WTC11 (cell line): ENCODE measurements around the gene MACROH2A2.

Experiments
- CBFB ChIP-seq: sonication (generic); formaldehyde crosslinking; IDR thresholded peaks from 2 replicates; pipeline ENCODE4 v1.8.1; 2022; ENCODE audit warnings: mild to moderate bottlenecking, low read depth, missing genetic modification reagents
- GABPB1 ChIP-seq: sonication (generic); formaldehyde crosslinking; IDR thresholded peaks from 2 replicates; pipeline ENCODE4 v1.8.1; 2023; ENCODE audit warnings: mild to moderate bottlenecking, missing genetic modification reagents
- HMGA2 ChIP-seq: fragments of 250-450 bp; sonication (Bioruptor Pico); IDR thresholded peaks from 2 replicates; pipeline ENCODE4 v1.4.0; 2021; ENCODE audit warnings: mild to moderate bottlenecking, moderate library complexity
- TF ChIP-seq, protein P1 (sequence below): fragments of 200-600 bp; IDR thresholded peaks from 2 replicates; pipeline ENCODE4 v1.8.0; 2022; ENCODE audit warnings: antibody characterized with exemption
- TF ChIP-seq, protein P2 (sequence below): sonication (generic); formaldehyde crosslinking; IDR thresholded peaks from 2 replicates; pipeline ENCODE4 v1.8.1; 2023; ENCODE audit warnings: mild to moderate bottlenecking, missing genetic modification reagents, borderline replicate concordance
- TF ChIP-seq, protein P3 (sequence below): sonication (generic); formaldehyde crosslinking; IDR thresholded peaks from 2 replicates; pipeline ENCODE4 v1.8.1; 2023; ENCODE audit warnings: mild to moderate bottlenecking, missing genetic modification reagents, moderate library complexity
- TF ChIP-seq, protein P4 (sequence below): sonication (generic); formaldehyde crosslinking; IDR thresholded peaks from 2 replicates; pipeline ENCODE4 v1.8.0; 2022; ENCODE audit warnings: mild to moderate bottlenecking, missing genetic modification reagents

DNA sequence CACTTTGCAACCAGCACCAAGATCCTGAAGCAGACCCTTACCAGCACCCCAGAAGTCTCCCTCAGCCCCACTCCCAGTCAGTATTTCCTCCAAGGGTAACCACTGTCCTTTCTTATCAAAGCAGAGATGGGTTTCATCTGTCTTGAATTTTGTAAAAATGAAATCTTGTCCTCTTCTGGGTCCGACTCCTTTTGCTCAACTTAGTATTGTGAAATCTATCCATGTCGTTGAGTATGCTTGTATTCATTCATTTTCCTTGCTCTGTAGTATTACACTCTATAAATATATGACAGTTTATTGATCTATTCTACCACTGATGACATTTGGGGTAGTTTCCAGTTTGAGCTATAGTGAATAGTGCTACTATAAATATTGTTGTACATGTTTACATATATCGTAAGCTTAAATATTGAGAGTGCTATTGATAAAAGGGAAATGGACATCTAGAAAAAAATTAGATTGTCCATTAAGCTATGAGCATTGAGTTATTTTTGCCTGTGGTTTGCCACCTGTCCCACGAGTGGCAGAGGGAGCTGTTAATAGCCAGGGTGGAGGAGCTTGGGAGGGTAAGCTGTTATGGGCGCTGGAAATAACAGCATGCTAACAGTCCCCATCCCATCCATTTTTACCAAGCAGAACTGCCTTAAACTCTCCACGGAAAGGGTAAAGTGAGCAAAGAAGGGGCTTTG, 43.5 kb downstream of the MACROH2A2 start:
- TF ChIP-seq, protein P1, sequence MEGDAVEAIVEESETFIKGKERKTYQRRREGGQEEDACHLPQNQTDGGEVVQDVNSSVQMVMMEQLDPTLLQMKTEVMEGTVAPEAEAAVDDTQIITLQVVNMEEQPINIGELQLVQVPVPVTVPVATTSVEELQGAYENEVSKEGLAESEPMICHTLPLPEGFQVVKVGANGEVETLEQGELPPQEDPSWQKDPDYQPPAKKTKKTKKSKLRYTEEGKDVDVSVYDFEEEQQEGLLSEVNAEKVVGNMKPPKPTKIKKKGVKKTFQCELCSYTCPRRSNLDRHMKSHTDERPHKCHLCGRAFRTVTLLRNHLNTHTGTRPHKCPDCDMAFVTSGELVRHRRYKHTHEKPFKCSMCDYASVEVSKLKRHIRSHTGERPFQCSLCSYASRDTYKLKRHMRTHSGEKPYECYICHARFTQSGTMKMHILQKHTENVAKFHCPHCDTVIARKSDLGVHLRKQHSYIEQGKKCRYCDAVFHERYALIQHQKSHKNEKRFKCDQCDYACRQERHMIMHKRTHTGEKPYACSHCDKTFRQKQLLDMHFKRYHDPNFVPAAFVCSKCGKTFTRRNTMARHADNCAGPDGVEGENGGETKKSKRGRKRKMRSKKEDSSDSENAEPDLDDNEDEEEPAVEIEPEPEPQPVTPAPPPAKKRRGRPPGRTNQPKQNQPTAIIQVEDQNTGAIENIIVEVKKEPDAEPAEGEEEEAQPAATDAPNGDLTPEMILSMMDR = no peak
- TF ChIP-seq, protein P2, sequence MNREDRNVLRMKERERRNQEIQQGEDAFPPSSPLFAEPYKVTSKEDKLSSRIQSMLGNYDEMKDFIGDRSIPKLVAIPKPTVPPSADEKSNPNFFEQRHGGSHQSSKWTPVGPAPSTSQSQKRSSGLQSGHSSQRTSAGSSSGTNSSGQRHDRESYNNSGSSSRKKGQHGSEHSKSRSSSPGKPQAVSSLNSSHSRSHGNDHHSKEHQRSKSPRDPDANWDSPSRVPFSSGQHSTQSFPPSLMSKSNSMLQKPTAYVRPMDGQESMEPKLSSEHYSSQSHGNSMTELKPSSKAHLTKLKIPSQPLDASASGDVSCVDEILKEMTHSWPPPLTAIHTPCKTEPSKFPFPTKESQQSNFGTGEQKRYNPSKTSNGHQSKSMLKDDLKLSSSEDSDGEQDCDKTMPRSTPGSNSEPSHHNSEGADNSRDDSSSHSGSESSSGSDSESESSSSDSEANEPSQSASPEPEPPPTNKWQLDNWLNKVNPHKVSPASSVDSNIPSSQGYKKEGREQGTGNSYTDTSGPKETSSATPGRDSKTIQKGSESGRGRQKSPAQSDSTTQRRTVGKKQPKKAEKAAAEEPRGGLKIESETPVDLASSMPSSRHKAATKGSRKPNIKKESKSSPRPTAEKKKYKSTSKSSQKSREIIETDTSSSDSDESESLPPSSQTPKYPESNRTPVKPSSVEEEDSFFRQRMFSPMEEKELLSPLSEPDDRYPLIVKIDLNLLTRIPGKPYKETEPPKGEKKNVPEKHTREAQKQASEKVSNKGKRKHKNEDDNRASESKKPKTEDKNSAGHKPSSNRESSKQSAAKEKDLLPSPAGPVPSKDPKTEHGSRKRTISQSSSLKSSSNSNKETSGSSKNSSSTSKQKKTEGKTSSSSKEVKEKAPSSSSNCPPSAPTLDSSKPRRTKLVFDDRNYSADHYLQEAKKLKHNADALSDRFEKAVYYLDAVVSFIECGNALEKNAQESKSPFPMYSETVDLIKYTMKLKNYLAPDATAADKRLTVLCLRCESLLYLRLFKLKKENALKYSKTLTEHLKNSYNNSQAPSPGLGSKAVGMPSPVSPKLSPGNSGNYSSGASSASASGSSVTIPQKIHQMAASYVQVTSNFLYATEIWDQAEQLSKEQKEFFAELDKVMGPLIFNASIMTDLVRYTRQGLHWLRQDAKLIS = no peak
- TF ChIP-seq CBFB (CRISPR knock-in tag) (no peak), HMGA2 (no peak), GABPB1 (CRISPR knock-in tag) (no peak)
- TF ChIP-seq, protein P3, sequence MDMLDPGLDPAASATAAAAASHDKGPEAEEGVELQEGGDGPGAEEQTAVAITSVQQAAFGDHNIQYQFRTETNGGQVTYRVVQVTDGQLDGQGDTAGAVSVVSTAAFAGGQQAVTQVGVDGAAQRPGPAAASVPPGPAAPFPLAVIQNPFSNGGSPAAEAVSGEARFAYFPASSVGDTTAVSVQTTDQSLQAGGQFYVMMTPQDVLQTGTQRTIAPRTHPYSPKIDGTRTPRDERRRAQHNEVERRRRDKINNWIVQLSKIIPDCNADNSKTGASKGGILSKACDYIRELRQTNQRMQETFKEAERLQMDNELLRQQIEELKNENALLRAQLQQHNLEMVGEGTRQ (CRISPR knock-in tag) = no peak
- TF ChIP-seq, protein P4, sequence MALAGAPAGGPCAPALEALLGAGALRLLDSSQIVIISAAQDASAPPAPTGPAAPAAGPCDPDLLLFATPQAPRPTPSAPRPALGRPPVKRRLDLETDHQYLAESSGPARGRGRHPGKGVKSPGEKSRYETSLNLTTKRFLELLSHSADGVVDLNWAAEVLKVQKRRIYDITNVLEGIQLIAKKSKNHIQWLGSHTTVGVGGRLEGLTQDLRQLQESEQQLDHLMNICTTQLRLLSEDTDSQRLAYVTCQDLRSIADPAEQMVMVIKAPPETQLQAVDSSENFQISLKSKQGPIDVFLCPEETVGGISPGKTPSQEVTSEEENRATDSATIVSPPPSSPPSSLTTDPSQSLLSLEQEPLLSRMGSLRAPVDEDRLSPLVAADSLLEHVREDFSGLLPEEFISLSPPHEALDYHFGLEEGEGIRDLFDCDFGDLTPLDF (CRISPR knock-in tag) = no peak
